Trophoblast cell (in vitro differentiated cells and primary cell): ENCODE data around the gene ELL.

Source experiments
- DNase-seq, 2 donors: peaks; one replicate each; pipeline ENCODE4 v3.0.0-alpha.2; 2016
- H2AFZ ChIP-seq: 2 replicates; pipeline ENCODE4 v1.6.1; 2013; ENCODE audit warnings: low read length, moderate library complexity, mild to moderate bottlenecking; ENCODE audit not compliant: insufficient read depth, poor library complexity
- H2AK5ac ChIP-seq: 2 replicates; pipeline ENCODE4 v1.6.1; 2013; ENCODE audit warnings: mild to moderate bottlenecking, low read length
- H2BK120ac ChIP-seq: 2 replicates; pipeline ENCODE4 v1.6.1; 2013; ENCODE audit warnings: low read length, mild to moderate bottlenecking, moderate library complexity; ENCODE audit not compliant: insufficient read depth, poor library complexity
- H2BK12ac ChIP-seq: 2 replicates; pipeline ENCODE4 v1.6.1; 2013; ENCODE audit warnings: mild to moderate bottlenecking, low read length, moderate library complexity
- H2BK5ac ChIP-seq: 2 replicates; pipeline ENCODE4 v1.6.1; 2013; ENCODE audit warnings: low read length, low read depth, moderate library complexity, mild to moderate bottlenecking; ENCODE audit not compliant: poor library complexity
- H3K14ac ChIP-seq: 2 replicates; pipeline ENCODE4 v1.6.1; 2013; ENCODE audit warnings: mild to moderate bottlenecking, low read length
- H3K18ac ChIP-seq: 2 replicates; pipeline ENCODE4 v1.6.1; 2013; ENCODE audit warnings: mild to moderate bottlenecking, low read length
- H3K23ac ChIP-seq: 2 replicates; pipeline ENCODE4 v1.6.1; 2013; ENCODE audit warnings: low read length
- H3K27ac ChIP-seq: 2 replicates; pipeline ENCODE4 v1.5.1; 2013; ENCODE audit warnings: low read depth, mild to moderate bottlenecking, inconsistent platforms, low read length, moderate library complexity
- H3K27me3 ChIP-seq: 2 replicates; pipeline ENCODE4 v1.6.1; 2013; ENCODE audit warnings: inconsistent platforms, mild to moderate bottlenecking, low read length, moderate library complexity; ENCODE audit not compliant: insufficient read depth
- H3K36me3 ChIP-seq, 2 experiments: 1 replicate in 1 of 2; 2 replicates in 1 of 2; pipeline ENCODE4 v1.6.1; 2013; ENCODE audit warnings: low read length in 2 of 2, mild to moderate bottlenecking in 2 of 2, moderate library complexity in 1 of 2; ENCODE audit not compliant: insufficient read depth in 2 of 2, control insufficient read depth in 1 of 2
- H3K4ac ChIP-seq: 2 replicates; pipeline ENCODE4 v1.6.1; 2013; ENCODE audit warnings: low read depth, mild to moderate bottlenecking, low read length, moderate library complexity
- H3K4me1 ChIP-seq, 2 experiments: 1 replicate in 1 of 2; 2 replicates in 1 of 2; pipeline ENCODE4 v1.6.1; 2013; ENCODE audit warnings: low read length in 2 of 2, mild to moderate bottlenecking in 2 of 2, moderate library complexity in 1 of 2; ENCODE audit not compliant: insufficient read depth in 2 of 2, control insufficient read depth in 1 of 2
- H3K4me2 ChIP-seq: 2 replicates; pipeline ENCODE4 v1.6.1; 2013; ENCODE audit warnings: inconsistent platforms, mild to moderate bottlenecking, low read length, moderate library complexity
- H3K4me3 ChIP-seq: 2 replicates; pipeline ENCODE4 v1.5.1; 2013; ENCODE audit warnings: mild to moderate bottlenecking, low read depth, low read length, inconsistent platforms
- H3K79me1 ChIP-seq: one replicate; pipeline ENCODE4 v1.6.1; 2013; ENCODE audit warnings: low read length
- H3K79me2 ChIP-seq: 2 replicates; pipeline ENCODE4 v1.6.1; 2013; ENCODE audit warnings: low read length, mild to moderate bottlenecking; ENCODE audit not compliant: control insufficient read depth, insufficient read depth, poor library complexity
- H3K9ac ChIP-seq: 2 replicates; pipeline ENCODE4 v1.6.1; 2013; ENCODE audit warnings: mild to moderate bottlenecking, low read length
- H3K9me3 ChIP-seq: 2 replicates; pipeline ENCODE4 v1.6.1; 2013; ENCODE audit warnings: low read depth, mild to moderate bottlenecking, control low read depth, inconsistent platforms, low read length; ENCODE audit not compliant: insufficient read depth
- H4K12ac ChIP-seq: 2 replicates; pipeline ENCODE4 v1.6.1; 2013; ENCODE audit warnings: low read depth, mild to moderate bottlenecking, low read length, moderate library complexity
- H4K8ac ChIP-seq: 2 replicates; pipeline ENCODE4 v1.6.1; 2013; ENCODE audit warnings: low read depth, mild to moderate bottlenecking, low read length, moderate library complexity
- H4K91ac ChIP-seq: one replicate; pipeline ENCODE4 v1.6.1; 2013; ENCODE audit warnings: low read depth, mild to moderate bottlenecking, low read length, moderate library complexity
- WGBS: extraction: QIAGEN DNeasy Blood & Tissue Kit; methylation state at CpG from one replicate; pipeline ENCODE4 v1.1.7; 2013; ENCODE audit warnings: missing lambda C conversion rate; ENCODE audit not compliant: insufficient read length, insufficient coverage; ENCODE audit errors: extremely low coverage; 5-methylcytosine and 5-hydroxymethylcytosine counted together

Gene ELL

DNA sequence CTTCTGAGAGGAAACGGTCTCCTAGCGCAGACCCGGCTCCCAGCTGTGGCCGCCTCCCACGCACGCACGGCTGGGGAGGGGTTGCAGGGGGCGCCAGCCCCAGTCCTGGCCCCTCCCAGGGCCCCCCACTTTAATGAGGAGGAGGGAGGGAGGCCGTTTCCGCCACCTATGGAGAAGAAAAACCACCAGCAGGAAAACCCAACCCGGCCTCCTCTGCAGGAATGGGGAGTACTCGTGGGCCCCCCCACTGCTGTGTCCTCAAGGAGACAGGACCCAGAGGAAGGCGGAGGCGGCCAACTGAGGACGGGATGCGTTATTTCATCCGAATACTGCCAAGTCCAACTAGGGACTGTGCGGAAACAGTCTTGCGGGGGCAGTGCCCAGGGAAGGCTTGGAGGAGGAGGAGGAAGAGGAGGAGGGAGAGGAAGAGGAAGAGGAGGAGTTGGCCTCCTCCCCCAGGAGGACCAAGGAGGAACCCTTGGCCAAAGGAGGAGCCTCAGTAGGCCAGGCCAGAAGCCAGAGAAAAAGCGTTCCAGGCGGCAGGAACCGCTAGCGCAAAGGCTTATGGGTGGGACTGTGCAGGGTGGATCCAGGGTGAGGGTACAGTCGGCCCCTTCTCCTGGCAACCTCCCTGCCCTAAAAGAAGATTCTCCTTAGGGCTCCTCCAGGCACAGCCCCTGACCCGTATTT is 106.5 kb downstream of the ELL start:
- no peak overlapping the region for H2AK5ac ChIP-seq
- no peak overlapping the region for H2AFZ ChIP-seq
- H3K79me2 ChIP-seq = peaks cover 14% of the 10 kb centered on the region
- H2BK120ac ChIP-seq = no peak overlapping the region
- H4K12ac ChIP-seq = no peak overlapping the region
- H3K18ac ChIP-seq = peak overlapping the region; percentile 40
- H3K36me3 ChIP-seq = no peaks in the 10 kb centered on the region
- no peak overlapping the region for H3K4ac ChIP-seq
- H4K91ac ChIP-seq = peak overlapping the region; percentile 7
- H3K23ac ChIP-seq = no peak overlapping the region
- H3K9ac ChIP-seq = no peak overlapping the region
- no peak overlapping the region for H3K4me3 ChIP-seq
- WGBS = no CpG with 5 or more reads among the region's 25 CpGs
- no peak overlapping the region for H3K27ac ChIP-seq
- H3K4me1 ChIP-seq = peaks cover 29 to 34% of the 10 kb centered on the region in 2 experiments
- H3K79me1 ChIP-seq = peaks cover 32% of the 10 kb centered on the region
- peak overlapping the region; percentile 4 for H3K14ac ChIP-seq
- DNase-seq = no peak
- H4K8ac ChIP-seq = peak overlapping the region; percentile 55
- no peak overlapping the region for H2BK5ac ChIP-seq
- peaks cover 3% of the 10 kb centered on the region for H3K9me3 ChIP-seq
- H3K4me2 ChIP-seq = no peak overlapping the region
- peak overlapping the region; percentile 21 for H2BK12ac ChIP-seq
- no peaks in the 10 kb centered on the region for H3K27me3 ChIP-seq

DNA sequence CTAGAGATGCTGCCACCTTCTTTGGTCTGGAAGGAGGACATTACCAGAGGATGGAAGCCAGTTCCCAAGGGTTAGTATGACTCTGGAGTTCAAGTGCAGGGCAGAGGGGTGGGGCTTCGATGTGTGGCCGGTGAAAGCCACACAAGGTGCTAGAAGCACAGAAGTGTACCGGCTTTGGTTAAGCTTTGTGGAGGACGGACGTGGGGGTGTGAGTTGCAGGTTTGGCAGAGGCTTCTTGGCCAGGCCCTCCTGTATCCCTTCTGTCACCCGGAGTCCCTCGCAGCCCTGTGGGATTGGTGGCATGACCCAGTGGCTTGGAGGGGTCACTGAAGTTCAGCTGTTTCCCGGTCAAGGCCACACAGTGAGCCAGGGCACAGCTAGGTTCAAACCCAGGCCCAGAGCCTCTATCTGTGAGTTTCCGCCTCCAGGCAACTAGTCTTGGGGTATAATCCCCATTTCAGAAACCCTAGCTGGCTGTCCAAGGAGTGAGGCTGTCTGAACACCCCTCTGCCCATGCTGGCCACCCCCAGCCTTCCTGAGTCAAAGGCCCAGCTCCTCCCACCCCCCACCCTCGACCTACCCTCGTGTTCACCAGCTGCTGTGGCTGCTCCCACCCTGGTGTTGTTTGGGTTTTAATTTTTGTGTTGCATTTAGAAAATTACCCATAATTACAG is 107.2 kb downstream of the ELL start:
- Histone ChIP-seq H3K27ac (no peak overlapping the region), H2AK5ac (peak overlapping the region; percentile 8), H3K27me3 (no peaks in the 10 kb centered on the region), H3K18ac (no peak overlapping the region), H3K79me1 (peaks cover 27% of the 10 kb centered on the region), H3K4me3 (no peak overlapping the region), H2BK120ac (no peak overlapping the region), H3K4me1 (peaks cover 27 to 29% of the 10 kb centered on the region in 2 experiments), H3K36me3 (no peaks in the 10 kb centered on the region), H3K79me2 (peaks cover 10% of the 10 kb centered on the region), H3K14ac (no peak overlapping the region), H3K9ac (no peak overlapping the region), H3K4me2 (no peak overlapping the region), H3K9me3 (peaks cover 3% of the 10 kb centered on the region), H4K91ac (no peak overlapping the region), H2AFZ (no peak overlapping the region), H2BK12ac (no peak overlapping the region), H4K8ac (no peak overlapping the region), H3K4ac (no peak overlapping the region), H4K12ac (no peak overlapping the region), H3K23ac (no peak overlapping the region), H2BK5ac (no peak overlapping the region)
- DNase-seq = no peak
- no CpG with 5 or more reads among the region's 11 CpGs for WGBS

DNA sequence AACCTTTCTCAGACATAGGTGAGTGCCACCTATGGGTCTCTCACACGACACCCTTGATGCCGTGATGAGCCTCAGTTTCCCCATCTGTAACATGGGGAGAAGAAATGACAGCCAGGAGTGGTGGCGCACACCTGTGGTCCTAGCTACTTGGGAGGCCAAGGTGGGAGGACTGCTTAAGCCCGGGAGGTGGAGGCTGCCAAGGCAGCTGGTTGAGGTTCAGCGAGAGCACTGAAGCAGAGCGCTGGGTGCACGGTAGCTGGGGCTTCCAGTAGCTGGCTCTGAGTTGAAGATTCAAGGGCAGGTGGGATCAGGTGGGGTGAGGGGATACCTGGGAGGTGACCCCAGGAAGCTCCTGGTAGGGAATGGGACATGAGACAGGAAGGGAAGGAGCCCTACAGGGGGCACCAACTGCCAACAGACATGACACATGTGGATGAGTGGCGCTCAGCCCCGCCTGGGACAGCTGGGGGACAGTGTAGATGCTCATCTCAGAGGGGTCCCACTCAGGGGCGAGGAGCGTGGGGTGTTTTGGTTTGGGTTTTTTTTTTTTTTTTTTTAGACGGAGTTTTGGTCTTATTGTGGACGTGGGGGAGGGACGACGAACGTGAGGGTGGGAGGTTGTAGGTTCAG is 109.1 kb downstream of the ELL start:
- no peak overlapping the region for H2AK5ac ChIP-seq
- H3K79me1 ChIP-seq = peaks cover 13% of the 10 kb centered on the region
- H2BK5ac ChIP-seq = no peak overlapping the region
- no peak overlapping the region for H3K4me2 ChIP-seq
- no peak overlapping the region for H3K9ac ChIP-seq
- H3K4ac ChIP-seq = no peak overlapping the region
- no peak overlapping the region for H3K27ac ChIP-seq
- no peak overlapping the region for H3K14ac ChIP-seq
- no peak overlapping the region for H2BK12ac ChIP-seq
- H4K12ac ChIP-seq = no peak overlapping the region
- peaks cover 1% of the 10 kb centered on the region for H3K9me3 ChIP-seq
- no peak overlapping the region for H3K18ac ChIP-seq
- DNase-seq = no peak
- peaks cover 5% of the 10 kb centered on the region for H3K79me2 ChIP-seq
- no peak overlapping the region for H4K91ac ChIP-seq
- H4K8ac ChIP-seq = no peak overlapping the region
- no peak overlapping the region for H2AFZ ChIP-seq
- H2BK120ac ChIP-seq = no peak overlapping the region
- peaks cover 13 to 15% of the 10 kb centered on the region in 2 experiments for H3K4me1 ChIP-seq
- H3K4me3 ChIP-seq = no peak overlapping the region
- H3K27me3 ChIP-seq = no peaks in the 10 kb centered on the region
- WGBS = no CpG with 5 or more reads among the region's 16 CpGs
- no peaks in the 10 kb centered on the region for H3K36me3 ChIP-seq
- no peak overlapping the region for H3K23ac ChIP-seq

DNA sequence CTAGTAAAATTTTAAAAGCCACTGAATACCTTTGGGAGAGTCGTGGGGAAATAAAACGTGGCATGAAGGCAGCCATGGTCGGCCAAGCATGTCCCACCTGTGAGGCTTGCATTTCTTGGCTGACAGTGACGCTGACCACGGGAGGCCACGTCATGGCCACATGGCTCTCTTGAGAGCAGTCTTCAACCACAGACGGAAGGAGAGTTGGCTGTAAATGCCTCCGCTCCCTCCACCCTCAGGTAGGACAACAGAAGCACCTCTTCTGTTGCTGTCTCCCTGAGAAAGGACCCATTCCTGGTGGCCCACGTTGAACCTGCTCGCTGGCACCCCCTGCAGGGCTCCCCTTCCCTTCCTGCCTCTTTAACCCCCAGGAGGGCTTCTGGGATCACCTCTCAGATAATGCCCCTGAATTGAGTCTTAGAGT is 113.8 kb downstream of the ELL start:
- Histone ChIP-seq H3K79me2 (no peaks in the 10 kb centered on the region), H3K4ac (no peak overlapping the region), H3K36me3 (no peaks in the 10 kb centered on the region), H3K27ac (no peak overlapping the region), H2BK5ac (no peak overlapping the region), H3K27me3 (no peaks in the 10 kb centered on the region), H3K4me1 (no peaks in the 10 kb centered on the region), H3K23ac (no peak overlapping the region), H4K12ac (no peak overlapping the region), H4K91ac (no peak overlapping the region), H2BK12ac (peak overlapping the region; percentile 82), H2AK5ac (peak overlapping the region; percentile 93), H3K4me3 (no peak overlapping the region), H4K8ac (peak overlapping the region; percentile 56), H3K14ac (peak overlapping the region; percentile 5), H3K18ac (no peak overlapping the region), H3K79me1 (peaks cover 1% of the 10 kb centered on the region), H3K9ac (no peak overlapping the region), H2BK120ac (peak overlapping the region; percentile 31), H2AFZ (no peak overlapping the region), H3K4me2 (no peak overlapping the region), H3K9me3 (no peaks in the 10 kb centered on the region)
- WGBS = no CpG with 5 or more reads among the region's 10 CpGs
- DNase-seq = peak; percentile 23 to 53
